Stimulated activated CD4-positive, alpha-beta T cell treated with anti-CD3 and anti-CD28 coated beads, Interleukin-15, amount 100 ng/mL, for 24 hours (primary cell): ENCODE results near the gene PRC1.
"Not testable (repeated sequence)": the region's sequence is repeated elsewhere in the genome, so short reads cannot be mapped to it uniquely, and the experiment has no call there.

Experiments
- DNase-seq: peaks from one replicate; pipeline ENCODE4 v3.0.0-alpha.2; 2020

The PRC1 gene, protein sequence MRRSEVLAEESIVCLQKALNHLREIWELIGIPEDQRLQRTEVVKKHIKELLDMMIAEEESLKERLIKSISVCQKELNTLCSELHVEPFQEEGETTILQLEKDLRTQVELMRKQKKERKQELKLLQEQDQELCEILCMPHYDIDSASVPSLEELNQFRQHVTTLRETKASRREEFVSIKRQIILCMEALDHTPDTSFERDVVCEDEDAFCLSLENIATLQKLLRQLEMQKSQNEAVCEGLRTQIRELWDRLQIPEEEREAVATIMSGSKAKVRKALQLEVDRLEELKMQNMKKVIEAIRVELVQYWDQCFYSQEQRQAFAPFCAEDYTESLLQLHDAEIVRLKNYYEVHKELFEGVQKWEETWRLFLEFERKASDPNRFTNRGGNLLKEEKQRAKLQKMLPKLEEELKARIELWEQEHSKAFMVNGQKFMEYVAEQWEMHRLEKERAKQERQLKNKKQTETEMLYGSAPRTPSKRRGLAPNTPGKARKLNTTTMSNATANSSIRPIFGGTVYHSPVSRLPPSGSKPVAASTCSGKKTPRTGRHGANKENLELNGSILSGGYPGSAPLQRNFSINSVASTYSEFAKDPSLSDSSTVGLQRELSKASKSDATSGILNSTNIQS

GRCh38 chr15:90994417-90995311, at the start of gene PRC1:
TSS of gene PRC1 (minus strand) at chr15:90994535. CDS start at chr15:90994417, 118 bp downstream.
- DNase-seq = peak; percentile 99

DNA sequence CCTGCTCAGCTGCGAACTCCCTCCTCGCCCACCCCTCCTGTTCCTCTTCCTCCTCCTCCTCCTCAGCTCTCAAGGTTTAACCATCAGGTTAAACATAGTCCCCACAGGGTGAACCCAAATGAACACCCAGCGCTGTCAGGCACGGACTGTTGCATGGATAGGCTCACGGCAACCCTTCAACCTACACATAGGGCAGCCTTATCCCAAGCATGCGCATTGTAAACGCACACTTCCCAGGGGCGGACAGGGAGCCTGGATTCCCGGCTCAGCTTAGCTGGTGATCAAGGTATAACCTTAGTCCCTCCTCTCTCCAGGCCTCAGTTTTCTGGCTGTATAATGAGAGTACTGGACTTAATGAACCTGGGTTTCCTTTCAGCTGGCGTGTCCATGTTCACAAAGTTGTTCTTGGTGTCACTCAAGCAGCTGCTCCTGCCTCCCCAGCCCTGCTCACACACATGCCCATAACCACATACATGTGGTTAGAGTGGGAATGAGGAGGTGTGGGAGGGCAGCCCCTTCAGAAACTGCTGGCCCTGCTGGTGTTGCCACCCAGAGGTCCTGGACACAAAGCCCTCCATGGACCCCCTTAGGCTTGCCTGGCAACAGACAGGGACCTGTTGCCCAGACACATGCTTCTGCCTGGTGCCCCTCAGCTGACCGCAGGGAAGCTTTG, 49.0 kb upstream of the PRC1 start:
- DNase-seq = no peak

- DNase-seq = no peak
Observed at GRCh38 chr15:91040856-91041255, 46.5 kb upstream of the PRC1 start.

DNA sequence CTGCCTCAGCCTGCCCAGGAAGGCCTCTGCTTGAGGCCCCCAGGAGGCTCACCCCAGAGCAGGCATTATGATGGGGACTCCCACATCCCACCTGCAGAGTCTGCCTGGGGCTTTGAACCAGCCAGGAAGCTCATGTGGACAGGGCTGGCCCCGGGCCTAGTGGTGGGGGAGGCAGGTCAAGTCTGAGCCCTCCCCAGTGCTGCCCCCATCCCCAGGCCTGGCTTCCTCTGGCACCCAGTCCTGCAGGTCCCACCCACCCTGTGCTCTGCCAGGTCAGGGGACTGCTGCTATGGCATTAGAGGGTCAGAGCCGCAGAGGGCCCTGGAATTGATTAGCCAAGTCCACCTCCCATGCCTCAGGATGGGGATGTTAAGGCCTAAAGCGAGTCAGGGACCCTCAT, 45.7 kb upstream of the PRC1 start:
- DNase-seq = no peak

GRCh38 chr15:91032919-91033803, 38.8 kb upstream of the PRC1 start:
- peak; percentile 73 for DNase-seq

- DNase-seq = no peak
Observed at GRCh38 chr15:91031796-91032195, 37.5 kb upstream of the PRC1 start.

- no peak for DNase-seq
Observed at GRCh38 chr15:91027677-91028076, 33.3 kb upstream of the PRC1 start.

DNA sequence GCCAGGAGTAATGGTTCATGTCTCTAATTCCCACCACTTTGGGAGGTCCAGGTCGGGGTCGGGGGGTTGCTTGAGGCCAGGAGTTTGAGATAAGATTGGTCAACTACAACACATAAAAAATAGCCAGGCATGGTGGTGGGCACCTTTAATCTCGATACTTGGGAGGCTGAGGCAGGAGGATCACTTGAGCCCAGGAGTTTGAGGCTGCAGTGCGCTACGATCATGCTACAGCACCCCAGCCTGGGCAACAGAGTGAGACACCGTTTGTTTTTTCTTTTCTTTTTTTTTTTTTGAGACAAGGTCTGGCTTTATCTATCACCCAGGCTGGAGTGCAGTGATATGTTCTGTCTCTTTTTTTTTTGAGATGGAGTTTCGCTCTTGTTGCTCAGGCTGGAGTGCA, 29.4 kb upstream of the PRC1 start:
- no peak for DNase-seq

GRCh38 chr15:91022832-91023129, 28.4 kb upstream of the PRC1 start:
- DNase-seq = no peak

GRCh38 chr15:91022075-91022831, 27.9 kb upstream of the PRC1 start, which contains the start of gene VPS33B:
TSS of gene VPS33B (minus strand) at chr15:91022594. CDS start at chr15:91022249, 345 bp downstream.
- DNase-seq = peak; percentile 87

- DNase-seq = no peak
Observed at GRCh38 chr15:91021516-91022074, 27.3 kb upstream of the PRC1 start.

GRCh38 chr15:91018158-91018557, 23.8 kb upstream of the PRC1 start:
- no peak for DNase-seq

DNA sequence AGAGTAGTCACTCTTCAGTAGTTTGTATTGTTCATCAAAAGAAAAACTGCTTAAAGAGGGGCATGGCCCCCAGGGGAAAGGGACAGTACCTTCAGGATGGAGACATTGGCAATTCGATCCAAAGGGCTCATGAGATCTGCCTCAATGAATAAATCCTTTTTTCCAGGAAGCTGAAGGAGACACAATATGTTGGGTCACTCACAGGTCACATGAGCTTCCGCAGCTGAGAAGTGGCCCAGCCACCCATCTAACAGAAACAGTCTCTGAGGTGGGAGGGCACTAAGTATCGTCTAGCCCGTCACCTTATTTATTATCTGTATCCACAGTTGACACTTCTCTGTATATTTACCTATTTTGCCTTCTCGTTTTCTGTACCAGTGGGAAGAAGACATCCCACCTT, 23.4 kb upstream of the PRC1 start:
- DNase-seq = no peak

DNA sequence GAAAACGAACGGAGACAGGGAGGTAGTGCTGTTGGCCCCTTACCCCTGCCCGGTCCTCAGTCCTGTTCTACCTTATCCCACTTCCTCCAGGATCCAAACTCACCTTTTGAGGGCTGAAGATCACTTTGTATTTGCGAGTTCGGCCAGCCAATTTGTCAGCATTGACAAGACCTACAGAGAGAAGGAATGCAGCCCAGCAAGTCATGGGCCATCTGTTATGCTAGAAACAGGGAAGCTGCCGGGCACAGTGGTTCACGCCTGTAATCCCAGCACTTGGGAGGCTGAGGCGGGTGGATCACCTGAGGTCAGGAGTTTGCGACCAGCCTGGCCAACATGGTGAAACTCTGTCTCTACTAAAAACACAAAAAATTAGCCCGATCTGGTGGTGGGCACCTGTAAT, 19.4 kb upstream of the PRC1 start:
- not testable (repeated sequence) for DNase-seq

- no peak for DNase-seq
Observed at GRCh38 chr15:91007266-91007665, 12.9 kb upstream of the PRC1 start.

- no peak for DNase-seq
Observed at GRCh38 chr15:91001209-91001608, 6.9 kb upstream of the PRC1 start.

GRCh38 chr15:90998737-90999136, 4.4 kb upstream of the PRC1 start:
- DNase-seq = no peak

DNA sequence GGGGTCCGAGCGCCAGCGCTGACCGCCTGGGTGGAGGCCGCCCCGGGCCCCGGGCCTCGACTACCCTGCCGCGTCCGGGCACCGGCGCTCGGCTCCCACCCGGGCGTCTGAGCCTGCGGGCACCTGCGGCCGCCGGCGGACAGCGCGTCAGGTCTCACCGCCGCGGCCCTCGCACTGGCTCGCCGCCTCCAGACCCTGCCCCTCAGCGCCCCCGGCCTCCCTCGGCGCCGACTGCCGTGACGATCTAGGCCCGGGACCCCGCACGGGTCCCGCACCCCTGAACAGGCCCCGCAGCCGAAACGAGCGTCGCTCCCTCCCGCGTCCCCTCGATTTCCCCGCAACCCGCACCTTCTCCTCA, 297 bp downstream of the PRC1 start:
- DNase-seq = no peak

DNA sequence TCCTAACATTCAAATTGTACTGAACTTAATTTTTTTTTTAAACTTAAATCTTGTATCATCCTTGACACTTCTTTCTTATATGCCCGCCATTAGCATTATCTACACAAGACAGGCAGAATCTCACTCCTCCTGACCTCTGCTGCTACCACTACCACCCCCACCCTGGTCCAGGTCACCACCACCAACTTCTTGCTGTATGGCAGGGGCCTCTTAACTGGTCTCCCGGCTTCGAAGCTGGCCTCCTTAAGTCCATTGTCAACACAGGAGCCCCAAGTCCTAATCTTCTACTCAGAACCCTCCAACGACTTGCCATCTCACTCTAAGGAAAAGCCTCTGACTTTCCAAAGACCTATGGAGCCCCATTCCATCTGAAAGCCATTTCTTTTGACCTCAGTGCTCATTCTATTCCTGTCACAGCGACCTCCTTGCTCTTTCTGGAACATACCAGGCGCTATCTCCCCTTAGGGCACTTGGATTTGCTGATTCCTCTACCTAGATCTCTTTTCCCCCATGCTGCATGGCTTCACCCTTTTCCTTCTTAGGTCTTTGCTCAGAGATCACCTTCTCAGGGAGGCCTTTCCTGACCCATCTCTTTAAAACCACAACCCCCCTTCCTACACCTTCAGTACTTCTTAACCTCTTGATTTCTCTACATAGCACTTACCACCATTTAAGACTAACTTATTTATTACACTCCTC, 2.6 kb downstream of the PRC1 start:
- no peak for DNase-seq

DNA sequence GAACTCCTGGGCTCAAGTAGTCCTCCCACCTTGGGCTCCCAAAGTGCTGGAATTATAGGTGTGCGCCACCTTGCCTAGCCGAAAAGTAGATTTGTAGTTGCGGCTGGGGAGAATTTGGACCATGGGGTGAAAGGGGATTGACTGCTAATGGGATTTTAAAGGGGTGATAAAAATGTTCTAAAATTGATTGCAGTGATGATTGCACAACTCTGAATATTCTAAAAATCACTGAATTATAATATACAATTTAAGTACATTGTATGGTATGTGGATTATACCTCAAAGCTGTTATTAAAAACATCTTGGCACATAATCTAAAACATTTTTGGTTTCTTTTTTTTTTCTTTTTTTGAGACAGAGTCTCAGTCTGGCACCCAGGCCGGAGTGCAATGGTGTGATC, 3.9 kb downstream of the PRC1 start:
- no peak for DNase-seq
